Measurements from ENCODE around the gene AZU1.
"Not testable (repeated sequence)": the region's sequence is repeated elsewhere in the genome, so short reads cannot be mapped to it uniquely, and the experiment has no call there.

DNA sequence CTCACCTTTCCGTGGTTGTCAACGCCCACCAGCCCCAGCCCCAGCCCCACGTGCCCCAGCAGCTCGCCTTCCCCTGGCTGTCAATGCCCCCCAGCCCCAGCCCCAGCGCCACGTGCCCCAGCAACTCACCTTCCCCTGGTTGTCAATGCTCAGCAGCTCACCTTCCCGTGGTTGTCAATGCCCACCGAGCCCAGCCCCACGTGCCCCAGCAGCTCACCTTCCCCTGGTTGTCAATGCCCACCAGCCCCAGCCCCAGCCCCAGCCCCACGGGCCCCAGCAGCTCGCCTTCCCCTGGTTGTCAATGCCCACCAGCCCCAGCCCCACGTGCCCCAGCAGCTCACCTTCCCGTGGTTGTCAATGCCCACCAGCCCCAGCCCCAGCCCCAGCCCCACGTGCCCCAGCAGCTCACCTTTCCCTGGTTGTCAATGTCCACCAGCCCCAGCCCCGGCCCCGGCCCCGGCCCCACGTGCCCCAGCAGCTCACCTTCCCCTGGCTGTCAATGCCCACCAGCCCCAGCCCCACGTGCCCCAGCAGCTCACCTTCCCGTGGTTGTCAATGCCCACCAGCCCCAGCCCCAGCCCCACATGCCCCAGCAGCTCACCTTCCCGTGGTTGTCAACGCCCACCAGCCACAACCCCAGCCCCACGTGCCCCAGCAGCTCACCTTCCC lies 50.5 kb downstream of the AZU1 start:
- not testable (repeated sequence) for TF ChIP-seq ZNF138 (tag by site-specific recombination; IDR thresholded peaks at IDR 0.05; ENCODE audit: borderline replicate concordance); ZNF530 (tag by site-specific recombination; IDR thresholded peaks at IDR 0.05; ENCODE audit: low read depth); CTCF (tag by site-specific recombination; IDR thresholded peaks at IDR 0.05); SETDB1 (IDR thresholded peaks at IDR 0.05; ENCODE audit: insufficient read length, low read length); ZBTB26 (tag by site-specific recombination; optimal IDR thresholded peaks at IDR 0.05); ZBTB21 (tag by site-specific recombination; IDR thresholded peaks at IDR 0.05); KLF16 (tag by site-specific recombination; IDR thresholded peaks at IDR 0.05); ZNF585B (tag by site-specific recombination; IDR thresholded peaks at IDR 0.05); ZNF549 (tag by site-specific recombination; IDR thresholded peaks at IDR 0.05); ZNF501 (tag by site-specific recombination; IDR thresholded peaks at IDR 0.05)
- TF ChIP-seq, protein P1, sequence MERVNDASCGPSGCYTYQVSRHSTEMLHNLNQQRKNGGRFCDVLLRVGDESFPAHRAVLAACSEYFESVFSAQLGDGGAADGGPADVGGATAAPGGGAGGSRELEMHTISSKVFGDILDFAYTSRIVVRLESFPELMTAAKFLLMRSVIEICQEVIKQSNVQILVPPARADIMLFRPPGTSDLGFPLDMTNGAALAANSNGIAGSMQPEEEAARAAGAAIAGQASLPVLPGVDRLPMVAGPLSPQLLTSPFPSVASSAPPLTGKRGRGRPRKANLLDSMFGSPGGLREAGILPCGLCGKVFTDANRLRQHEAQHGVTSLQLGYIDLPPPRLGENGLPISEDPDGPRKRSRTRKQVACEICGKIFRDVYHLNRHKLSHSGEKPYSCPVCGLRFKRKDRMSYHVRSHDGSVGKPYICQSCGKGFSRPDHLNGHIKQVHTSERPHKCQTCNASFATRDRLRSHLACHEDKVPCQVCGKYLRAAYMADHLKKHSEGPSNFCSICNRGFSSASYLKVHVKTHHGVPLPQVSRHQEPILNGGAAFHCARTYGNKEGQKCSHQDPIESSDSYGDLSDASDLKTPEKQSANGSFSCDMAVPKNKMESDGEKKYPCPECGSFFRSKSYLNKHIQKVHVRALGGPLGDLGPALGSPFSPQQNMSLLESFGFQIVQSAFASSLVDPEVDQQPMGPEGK (tag by site-specific recombination; IDR thresholded peaks at IDR 0.05), result not testable (repeated sequence)
- TF ChIP-seq, protein P2, sequence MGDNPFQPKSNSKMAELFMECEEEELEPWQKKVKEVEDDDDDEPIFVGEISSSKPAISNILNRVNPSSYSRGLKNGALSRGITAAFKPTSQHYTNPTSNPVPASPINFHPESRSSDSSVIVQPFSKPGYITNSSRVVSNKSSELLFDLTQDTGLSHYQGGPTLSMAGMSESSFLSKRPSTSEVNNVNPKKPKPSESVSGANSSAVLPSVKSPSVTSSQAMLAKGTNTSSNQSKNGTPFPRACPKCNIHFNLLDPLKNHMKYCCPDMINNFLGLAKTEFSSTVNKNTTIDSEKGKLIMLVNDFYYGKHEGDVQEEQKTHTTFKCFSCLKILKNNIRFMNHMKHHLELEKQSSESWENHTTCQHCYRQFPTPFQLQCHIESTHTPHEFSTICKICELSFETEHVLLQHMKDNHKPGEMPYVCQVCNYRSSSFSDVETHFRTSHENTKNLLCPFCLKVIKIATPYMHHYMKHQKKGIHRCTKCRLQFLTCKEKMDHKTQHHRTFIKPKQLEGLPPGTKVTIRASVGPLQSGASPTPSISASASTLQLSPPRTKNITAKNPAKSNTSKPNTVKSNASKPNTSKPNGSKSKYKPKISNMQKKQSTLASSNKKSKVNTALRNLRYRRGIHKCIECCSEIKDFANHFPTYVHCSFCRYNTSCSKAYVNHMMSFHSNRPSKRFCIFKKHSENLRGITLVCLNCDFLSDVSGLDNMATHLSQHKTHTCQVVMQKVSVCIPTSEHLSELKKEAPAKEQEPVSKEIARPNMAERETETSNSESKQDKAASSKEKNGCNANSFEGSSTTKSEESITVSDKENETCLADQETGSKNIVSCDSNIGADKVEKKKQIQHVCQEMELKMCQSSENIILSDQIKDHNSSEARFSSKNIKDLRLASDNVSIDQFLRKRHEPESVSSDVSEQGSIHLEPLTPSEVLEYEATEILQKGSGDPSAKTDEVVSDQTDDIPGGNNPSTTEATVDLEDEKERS (tag by site-specific recombination; IDR thresholded peaks at IDR 0.05), result not testable (repeated sequence)

Data from HEK293 (cell line).